ENCODE results near the gene VARS2. TPM values are rescaled to one million over a fixed set of nuclear protein-coding genes. Genes with fewer than 3 reads are reported as not detected.

The VARS2 gene
- total RNA-seq, 4 donors from 2014 or later, result 16.0 to 38.5 (median 19.3) TPM

- Histone ChIP-seq H3K4me1 (peaks cover 8 to 20% of the 10 kb centered on the region in 2 donors), H3K4me3 (no peak overlapping the region), H3K27me3 (no peaks in the 10 kb centered on the region), H3K27ac (no peak overlapping the region), H3K36me3 (peaks cover 0 to 4% of the 10 kb centered on the region in 2 donors), H3K9me3 (peaks cover 0 to 5% (median 0%) of the 10 kb centered on the region in 3 donors)
- intact Hi-C loops (cut with DNase I; ENCODE audit: low total_unique reads) (no loop called here), in situ Hi-C loops (cut with MboI; ENCODE audit: low sequenced_read_pairs in 4 of 4) (no loop called here)
- DNase-seq (no peak), ATAC-seq (no peak)
- no peak for TF ChIP-seq POLR2A (IDR thresholded peaks at IDR 0.05)
- no peak for TF ChIP-seq CTCF (IDR thresholded peaks at IDR 0.05 in 4 of 5, conservative IDR thresholded peaks at IDR 0.05 in 1 of 5)
These were observed 14.6 kb downstream of the VARS2 start for GRCh38 chr6:30928677-30929076.

- H3K4me1 ChIP-seq, result peaks cover 8 to 20% of the 10 kb centered on the region in 2 donors
- no peaks in the 10 kb centered on the region for H3K27me3 ChIP-seq
- intact Hi-C loops (cut with DNase I; ENCODE audit: low total_unique reads), result no loop called here
- DNase-seq, result no peak
- no peak overlapping the region for H3K27ac ChIP-seq
- no peaks in the 10 kb centered on the region for H3K36me3 ChIP-seq
- no peak overlapping the region for H3K4me3 ChIP-seq
- peaks cover 0 to 5% (median 0%) of the 10 kb centered on the region in 3 donors for H3K9me3 ChIP-seq
- in situ Hi-C loops (cut with MboI; ENCODE audit: low sequenced_read_pairs in 4 of 4), result no loop called here
- ATAC-seq, result no peak
- TF ChIP-seq CTCF (IDR thresholded peaks at IDR 0.05 in 4 of 5, conservative IDR thresholded peaks at IDR 0.05 in 1 of 5), result no peak
- TF ChIP-seq POLR2A (IDR thresholded peaks at IDR 0.05), result no peak
These were observed 16.5 kb downstream of the VARS2 start for GRCh38 chr6:30930506-30930905.

GRCh38 chr6:30931272-30931671 lies 17.2 kb downstream of the VARS2 start:
- peaks cover 0 to 5% (median 0%) of the 10 kb centered on the region in 3 donors for H3K9me3 ChIP-seq
- H3K4me3 ChIP-seq, result no peak overlapping the region
- ATAC-seq (no peak), DNase-seq (no peak)
- no peaks in the 10 kb centered on the region for H3K36me3 ChIP-seq
- TF ChIP-seq POLR2A (IDR thresholded peaks at IDR 0.05) (no peak), CTCF (IDR thresholded peaks at IDR 0.05 in 4 of 5, conservative IDR thresholded peaks at IDR 0.05 in 1 of 5) (no peak)
- peaks cover 8 to 15% of the 10 kb centered on the region in 2 donors for H3K4me1 ChIP-seq
- in situ Hi-C loops (cut with MboI; ENCODE audit: low sequenced_read_pairs in 4 of 4), result no loop called here
- intact Hi-C loops (cut with DNase I; ENCODE audit: low total_unique reads), result no loop called here
- H3K27me3 ChIP-seq, result no peaks in the 10 kb centered on the region
- H3K27ac ChIP-seq, result no peak overlapping the region

- TF ChIP-seq CTCF (IDR thresholded peaks at IDR 0.05 in 4 of 5, conservative IDR thresholded peaks at IDR 0.05 in 1 of 5), result no peak
- in situ Hi-C loops (cut with MboI; ENCODE audit: low sequenced_read_pairs in 4 of 4), result no loop called here
- Histone ChIP-seq H3K27ac (no peak within 1 kb of the TSS), H3K27me3 (no peaks in the 10 kb centered on the region), H3K36me3 (no peaks in the 10 kb centered on the region), H3K4me1 (peaks cover 5 to 8% of the 10 kb centered on the region in 2 donors), H3K9me3 (peaks cover 0 to 5% (median 0%) of the 10 kb centered on the region in 3 donors), H3K4me3 (no peak within 1 kb of the TSS)
- ATAC-seq (no peak), DNase-seq (no peak)
- intact Hi-C loops (cut with DNase I; ENCODE audit: low total_unique reads), result no loop called here
These were observed 18.1 kb downstream of the VARS2 start, which contains the start of gene SFTA2 for GRCh38 chr6:30931969-30932645. Gene SFTA2 (minus strand): TSS chr6:30932170. CDS start chr6:30932096, 74 bp downstream.

All from gastrocnemius medialis (tissue), 4 donors.